Occipital lobe (tissue), 2 donors: Measurements from ENCODE around the gene PARK7. TPM values are rescaled to one million over a fixed set of nuclear protein-coding genes. Genes with fewer than 3 reads are reported as not detected.
"Not testable (repeated sequence)": the region's sequence is repeated elsewhere in the genome, so short reads cannot be mapped to it uniquely, and the experiment has no call there.

Experiments
- DNase-seq: peaks from one replicate; lab custom pipeline; 2025; lab: John Stamatoyannopoulos, UW
- total RNA-seq: library from RNA; depleted of rRNA; stranded (reverse); fragments of >200 nt; gene quantifications from one replicate; pipeline ENCODE4 v1.2.3, GENCODE V29; 2014

The PARK7 gene
- total RNA-seq, 1 donor from 2014 or later = 112 TPM

DNA sequence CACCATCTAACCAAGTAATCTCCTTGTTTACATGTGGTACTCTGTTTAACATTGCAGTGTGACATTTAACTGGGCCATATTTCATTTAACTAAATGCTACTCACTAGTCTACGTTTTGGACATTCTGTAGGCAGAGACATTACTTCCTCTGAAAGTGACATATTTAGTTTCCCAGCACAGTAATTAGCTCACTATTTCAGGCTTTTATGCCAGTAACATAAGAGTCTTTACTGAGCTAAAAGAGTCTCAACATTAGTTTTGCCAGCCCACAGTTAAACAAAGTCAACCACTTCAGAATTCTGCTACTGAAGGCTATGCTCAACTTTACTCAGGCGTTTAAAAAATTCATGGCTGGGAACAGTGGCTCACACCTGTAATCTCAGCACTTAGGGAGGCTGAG, 18.3 kb upstream of the PARK7 start:
- no peak for DNase-seq

DNA sequence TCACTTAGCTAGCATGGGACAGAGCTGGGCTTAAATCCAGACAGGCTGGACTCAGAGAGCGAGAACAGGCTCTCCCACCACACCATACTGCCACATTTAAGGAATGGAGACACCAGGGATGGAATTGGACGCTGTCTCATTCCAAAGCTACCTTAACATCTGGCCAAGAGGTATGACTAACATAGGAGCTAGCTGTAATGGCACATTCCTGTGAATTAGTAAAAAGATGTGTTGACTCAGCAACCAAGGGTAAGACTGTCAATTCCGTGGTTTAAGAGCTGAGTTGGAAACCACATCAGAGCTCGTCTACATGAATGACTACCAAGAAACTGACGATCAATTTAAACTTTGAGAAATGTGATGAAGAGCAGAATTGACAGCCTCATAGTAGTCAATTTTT, 12.6 kb upstream of the PARK7 start:
- DNase-seq = no peak

DNA sequence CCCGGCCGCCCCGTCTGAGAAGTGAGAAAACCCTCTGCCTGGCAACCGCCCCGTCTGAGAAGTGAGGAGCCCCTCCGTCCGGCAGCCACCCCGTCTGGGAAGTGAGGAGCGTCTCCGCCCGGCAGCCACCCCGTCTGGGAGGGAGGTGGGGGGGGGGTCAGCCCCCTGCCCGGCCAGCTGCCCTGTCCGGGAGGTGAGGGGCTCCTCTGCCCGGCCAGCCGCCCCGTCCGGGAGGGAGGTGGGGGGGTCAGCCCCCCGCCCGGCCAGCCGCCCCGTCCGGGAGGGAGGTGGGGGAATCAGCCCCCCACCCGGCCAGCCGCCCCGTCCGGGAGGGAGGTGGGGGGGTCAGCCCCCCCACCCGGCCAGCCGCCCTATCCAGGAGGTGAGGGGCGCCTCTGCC, 8.7 kb upstream of the PARK7 start:
- DNase-seq = not testable (repeated sequence)

DNA sequence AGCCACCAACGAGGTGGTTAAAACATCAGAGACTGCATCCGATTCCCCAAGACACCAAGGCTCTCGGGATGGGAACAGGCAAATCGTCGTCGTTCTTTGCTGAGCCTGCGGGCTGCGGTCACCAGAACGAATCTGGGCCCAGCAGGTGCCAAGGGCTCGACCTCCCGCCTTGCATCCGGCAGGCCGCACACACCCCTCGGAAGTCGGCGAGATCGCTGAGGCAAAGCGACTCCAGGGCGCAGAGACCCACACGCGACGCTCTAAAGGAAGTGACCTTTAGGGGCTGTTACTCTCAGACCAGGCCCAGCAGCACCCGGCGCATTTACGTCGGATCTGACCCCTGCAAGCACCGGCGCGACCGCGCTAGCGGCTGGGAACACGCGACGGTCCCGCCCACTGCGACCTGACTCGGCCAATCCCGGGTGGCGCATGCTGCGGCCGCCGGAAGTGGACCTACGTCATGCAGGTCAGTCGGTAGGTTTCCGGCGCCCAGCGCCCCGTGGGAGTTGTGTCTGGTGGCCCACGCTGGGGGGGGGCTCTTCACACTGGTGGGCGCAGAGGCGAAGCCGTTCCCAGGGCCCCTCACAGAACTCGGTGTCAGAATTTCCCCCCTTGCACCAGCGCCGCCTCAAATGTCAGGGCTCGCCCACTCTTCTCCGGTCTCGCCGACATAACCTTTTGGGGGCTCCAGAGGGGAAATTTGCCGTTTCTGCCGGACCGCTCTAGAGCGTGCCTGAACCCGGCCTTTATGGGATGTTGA, 7.5 kb upstream of the PARK7 start:
- peak; percentile 97 for DNase-seq

DNA sequence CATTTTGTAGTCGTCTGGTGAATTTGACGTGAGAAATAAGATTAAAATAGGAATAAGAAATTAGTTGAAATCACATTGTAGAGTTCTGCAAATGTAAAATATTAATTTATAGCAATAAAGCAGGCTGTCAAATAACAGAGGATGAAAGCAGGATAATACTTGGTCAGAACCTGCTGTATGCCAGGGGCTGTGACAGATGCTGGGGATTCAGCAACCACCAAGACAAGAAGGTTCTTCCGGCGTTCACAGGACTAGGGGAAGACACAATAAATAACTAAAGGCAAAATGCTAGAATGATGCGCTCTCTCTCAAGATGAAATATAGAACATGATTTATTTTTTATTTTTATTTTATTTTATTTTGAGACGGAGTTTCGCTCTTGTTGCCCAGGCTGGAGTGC, 6.8 kb upstream of the PARK7 start:
- DNase-seq = no peak

DNA sequence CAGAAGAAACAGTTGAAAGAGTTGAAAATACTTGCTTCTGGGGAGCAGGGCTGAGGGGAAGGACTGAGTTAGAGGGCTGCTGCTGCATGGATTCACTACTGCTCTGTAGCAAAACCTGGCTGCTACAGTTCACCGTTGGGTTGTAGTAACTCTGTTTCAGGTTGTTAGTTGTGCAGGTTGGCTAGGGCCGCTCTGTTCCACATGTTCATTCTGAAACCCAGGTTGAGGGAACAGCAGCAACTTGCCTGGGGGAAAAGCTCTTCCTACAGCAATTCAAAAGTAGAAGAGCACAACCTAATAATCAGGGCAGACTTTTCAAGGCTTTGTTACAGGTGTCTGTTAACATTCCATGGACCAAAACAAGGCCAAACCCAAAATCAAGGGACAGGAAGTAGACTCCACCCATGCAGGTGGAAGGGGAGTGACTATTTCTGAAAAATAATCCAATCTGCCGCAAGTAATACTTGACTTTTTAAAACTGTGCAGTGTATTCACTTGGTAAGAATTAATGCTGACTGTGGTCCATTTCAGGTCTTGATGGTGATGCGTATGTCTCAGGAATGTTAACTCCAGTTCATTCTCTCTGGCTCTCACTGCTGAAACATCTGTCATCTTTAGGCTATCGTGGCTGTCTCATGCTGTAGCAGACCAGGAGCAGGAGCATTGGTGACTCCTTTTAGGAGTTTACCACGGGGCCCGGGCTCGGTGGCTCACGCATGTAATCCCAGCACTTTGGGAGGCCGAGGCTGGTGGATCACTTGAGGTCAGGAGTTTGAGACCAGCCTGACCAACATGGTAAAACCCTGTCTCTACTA, 5.1 kb upstream of the PARK7 start:
- no peak for DNase-seq

DNA sequence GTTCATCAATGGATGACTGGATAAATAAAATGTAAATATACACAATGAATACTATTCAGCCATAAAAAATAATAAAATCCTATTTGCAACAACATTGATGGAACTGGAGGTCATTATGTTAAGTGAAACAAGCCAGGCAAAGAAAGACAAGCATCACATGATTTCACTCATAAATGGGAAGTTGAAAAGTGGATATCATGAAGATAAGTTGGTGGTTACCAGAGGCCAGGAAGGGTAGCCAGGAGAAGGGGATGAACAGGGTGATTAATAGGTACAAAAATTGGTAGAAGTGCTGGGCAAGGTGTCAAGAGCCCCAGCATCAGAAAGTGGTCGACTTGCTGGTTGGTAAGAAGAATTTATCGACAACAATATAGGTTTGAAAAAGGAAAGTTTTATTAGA, 1.3 kb upstream of the PARK7 start:
- no peak for DNase-seq

DNA sequence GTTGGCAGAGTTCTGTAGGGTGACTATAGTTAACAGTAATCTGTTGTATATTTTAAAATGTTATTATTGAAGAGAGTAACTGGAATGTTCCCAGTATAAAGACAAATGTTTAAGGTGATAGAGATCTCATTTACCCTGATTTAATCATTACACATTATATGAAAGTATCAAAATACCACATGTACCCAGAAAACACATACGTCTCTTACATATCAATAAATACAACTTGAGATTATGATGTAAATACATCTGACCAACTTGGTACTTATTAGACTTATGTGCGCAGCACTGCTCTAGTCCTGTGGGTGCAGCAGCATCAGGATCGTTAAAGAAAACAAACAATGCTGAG, 670 bp upstream of the PARK7 start:
- no peak for DNase-seq

DNA sequence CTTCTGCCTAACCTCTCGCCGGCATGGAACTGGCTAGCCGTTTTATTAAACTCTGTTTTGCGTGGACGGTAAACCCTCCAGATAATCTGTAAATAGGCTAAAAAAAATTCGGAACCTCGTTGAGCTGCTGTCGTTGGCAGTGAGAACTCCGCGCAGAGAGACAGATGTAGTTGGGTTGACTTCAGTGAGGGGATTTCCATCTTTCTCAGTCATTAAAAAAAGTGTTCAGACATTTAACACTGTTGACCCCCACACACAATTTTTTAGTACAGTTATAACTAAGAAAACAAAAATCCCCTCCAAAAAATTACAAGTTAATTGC, 464 bp downstream of the PARK7 start:
- DNase-seq = no peak

DNA sequence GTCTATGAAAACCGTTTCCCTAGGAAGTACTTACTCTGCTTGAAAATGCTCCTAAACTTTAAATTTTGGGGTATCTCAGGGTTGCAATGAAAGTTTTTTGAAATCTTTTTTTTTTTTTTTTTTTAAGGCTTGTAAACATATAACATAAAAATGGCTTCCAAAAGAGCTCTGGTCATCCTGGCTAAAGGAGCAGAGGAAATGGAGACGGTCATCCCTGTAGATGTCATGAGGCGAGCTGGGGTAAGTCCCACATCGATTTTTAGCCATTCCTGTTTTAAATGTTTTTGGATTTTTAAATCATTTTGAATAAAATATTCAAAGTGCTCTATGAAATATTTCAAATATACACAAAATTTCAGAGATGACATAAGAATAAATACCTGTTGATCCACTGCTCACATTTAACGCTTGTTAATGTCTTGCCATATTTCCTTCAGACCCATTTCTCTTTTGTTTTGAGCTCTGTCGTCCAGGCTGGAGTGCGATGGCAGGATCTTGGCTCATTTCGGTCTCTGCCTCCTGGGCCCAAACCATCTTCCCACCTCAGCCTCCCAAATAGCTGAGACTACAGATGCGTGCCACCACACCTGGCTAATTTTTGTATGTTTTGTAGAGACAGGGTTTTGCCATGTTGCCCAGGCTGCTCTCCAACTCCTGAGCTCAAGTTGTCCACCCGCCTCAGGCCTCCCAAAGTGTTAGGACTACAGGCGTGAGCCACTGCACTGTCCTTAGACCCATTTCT, 1.3 kb downstream of the PARK7 start:
- no peak for DNase-seq

DNA sequence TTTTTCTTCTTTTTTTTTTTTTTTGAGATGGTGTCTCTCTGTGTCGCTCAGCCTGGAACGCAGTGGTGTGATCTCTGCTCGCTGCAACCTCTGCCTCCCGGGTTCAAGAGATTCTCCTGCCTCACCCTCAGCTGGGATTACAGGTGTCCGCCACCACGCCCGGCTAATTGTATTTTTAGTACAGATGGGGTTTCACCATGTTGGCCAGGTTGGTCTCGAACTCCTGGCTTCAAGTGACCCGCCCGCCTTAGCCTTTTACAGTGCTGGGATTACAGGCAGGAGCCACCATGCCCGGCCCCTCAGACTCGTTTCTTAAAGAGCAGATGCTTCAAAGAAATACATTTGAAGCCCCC, 1.8 kb downstream of the PARK7 start:
- DNase-seq = not testable (repeated sequence)

DNA sequence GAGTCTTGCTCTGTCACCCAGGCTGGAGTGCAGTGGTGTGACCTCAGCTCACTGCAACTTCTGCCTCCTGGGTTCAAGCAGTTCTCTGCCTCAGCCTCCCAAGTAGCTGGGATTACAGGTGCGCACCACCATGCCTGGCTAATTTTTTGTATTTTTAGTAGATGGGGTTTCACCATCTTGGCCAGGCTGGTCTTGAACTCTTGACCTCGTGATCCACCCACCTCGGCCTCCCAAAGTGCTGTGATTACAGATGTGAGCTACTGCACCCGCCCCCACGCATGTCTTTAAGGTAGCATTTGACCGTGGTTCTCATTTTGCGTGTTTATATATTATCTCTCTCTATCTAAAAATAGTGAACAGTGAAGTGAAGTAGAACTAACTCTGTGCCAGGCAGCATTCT, 2.3 kb downstream of the PARK7 start:
- DNase-seq = not testable (repeated sequence)

DNA sequence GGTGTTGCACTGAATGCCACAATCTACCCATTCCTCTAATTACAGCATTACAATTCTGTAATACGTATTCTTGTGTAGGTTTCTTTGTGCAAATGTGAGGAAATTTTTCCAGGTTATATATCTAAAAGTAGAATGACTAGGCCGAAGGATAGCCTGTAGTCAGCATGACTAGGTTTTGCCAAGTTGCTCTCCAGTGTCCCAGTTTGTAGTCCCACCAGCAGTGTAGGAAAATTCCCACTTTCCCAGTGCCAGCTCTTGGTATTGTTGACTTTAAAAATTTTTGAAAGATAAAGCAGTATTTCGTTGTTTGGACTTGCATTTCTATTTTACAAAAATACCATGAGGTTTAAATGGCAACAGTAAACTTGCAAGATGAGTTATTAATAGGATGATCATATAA, 3.0 kb downstream of the PARK7 start:
- no peak for DNase-seq

DNA sequence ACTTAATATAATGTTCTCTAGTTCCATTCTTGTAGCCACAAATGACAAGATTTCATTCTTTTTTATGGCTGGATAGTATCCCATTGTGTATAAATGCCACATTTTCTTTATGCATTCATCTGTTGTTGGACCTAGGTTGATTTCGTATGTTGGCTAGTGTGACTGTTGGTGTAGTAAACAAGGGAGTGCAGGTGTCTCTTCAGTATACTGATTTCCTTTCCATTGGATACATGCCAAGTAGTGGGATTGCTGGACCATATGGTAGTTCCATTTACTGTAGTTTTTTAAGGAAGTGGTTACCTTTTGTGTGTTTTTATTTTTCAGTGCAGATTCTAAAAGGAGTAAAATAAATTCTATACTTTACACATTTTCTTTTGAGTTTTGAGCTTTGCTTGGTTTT, 5.7 kb downstream of the PARK7 start:
- no peak for DNase-seq

DNA sequence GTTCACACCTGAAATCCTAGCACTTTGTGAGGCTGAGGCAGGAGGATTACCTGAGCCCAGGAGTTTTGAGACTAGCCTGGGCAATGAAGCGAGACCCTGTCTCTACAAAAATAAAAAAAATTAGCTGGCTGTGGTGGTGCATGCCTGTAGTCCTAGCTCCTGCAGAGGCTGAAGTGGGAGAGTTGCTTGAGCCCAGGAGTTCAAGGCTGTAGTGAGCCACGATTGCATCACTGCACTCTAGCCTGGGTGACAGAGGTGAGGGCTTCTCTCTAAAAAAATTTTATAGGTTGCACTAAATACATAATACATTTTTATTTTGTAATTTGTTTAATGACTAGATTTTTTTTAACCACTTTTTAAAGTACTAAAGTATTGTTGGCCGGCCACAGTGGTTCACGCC, 6.1 kb downstream of the PARK7 start:
- no peak for DNase-seq

DNA sequence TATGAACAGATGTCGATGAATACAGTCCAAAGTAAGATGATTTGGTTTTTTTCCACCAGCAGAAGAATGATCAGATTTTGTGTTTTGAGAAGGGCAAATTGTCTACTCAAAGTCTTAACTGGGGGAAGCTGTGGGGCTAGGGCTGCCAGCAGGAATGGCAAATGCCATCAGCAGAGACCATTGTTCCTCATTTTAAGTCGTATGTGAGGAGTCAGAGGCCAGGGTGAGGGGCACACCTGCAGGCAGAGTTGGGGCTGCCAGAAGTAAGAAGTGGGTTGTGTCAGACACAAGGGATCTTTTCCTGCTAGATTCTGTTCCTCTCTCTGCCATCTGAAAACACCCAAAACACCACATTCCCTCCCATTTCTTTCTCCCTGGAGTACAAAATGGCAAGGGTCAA, 8.7 kb downstream of the PARK7 start:
- DNase-seq = no peak

DNA sequence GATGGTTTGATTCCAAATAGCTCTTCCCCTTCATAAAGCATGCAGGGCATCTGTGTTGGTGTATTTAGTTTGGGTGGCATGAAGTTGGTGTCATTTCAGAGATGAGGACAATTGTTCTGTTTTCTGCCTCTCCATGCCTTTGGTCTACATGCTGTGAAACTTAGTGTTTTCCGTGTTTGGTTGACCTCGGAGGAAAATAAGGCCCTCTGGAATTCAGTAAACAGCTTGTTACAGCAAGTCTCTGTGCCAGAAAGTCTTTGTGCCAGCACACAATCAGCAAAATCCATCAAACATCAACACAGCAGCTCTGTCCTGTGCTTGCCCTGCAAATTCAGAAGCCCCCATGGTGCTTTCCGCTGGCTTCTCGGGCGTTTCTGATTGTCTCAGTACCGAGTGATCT, 9.5 kb downstream of the PARK7 start:
- no peak for DNase-seq

DNA sequence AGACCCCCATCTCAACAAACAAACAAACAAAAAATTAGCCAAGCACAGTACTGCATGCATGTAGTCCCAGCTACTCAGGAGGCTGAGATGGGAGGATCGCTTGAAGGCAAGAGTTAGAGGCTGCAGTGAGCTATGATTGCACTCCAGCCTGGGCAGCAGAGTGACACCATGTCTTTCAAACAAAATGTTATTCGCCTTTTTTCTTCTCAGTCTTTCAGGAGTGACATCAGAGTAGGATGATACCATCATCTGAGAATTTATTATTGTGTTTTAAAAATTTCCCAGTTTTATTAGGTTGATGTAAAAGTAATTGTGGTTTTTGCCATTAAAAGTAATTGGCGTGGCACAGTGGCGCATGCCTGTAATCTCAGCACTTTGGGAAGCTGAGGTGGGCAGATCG, 10.8 kb downstream of the PARK7 start:
- DNase-seq = no peak

DNA sequence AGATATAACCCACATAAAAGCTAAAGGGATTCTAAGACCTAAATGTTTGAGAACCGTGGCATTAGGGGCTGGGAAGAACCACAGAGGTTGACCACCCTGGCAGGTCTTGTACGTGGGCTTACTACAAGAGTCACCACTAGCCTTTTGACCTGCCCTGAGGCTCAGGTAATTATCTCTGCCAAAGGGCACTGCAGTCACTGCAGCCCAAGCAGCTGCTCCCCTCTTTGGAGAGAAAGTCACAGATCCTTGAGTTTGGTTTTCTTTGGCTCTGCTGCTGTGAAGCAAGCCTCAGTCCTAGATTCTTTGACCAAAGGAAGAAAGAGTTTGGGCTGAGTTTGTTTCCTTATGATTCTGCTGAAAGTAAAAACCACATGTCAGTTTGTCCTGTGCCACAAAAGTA, 11.6 kb downstream of the PARK7 start:
- no peak for DNase-seq

DNA sequence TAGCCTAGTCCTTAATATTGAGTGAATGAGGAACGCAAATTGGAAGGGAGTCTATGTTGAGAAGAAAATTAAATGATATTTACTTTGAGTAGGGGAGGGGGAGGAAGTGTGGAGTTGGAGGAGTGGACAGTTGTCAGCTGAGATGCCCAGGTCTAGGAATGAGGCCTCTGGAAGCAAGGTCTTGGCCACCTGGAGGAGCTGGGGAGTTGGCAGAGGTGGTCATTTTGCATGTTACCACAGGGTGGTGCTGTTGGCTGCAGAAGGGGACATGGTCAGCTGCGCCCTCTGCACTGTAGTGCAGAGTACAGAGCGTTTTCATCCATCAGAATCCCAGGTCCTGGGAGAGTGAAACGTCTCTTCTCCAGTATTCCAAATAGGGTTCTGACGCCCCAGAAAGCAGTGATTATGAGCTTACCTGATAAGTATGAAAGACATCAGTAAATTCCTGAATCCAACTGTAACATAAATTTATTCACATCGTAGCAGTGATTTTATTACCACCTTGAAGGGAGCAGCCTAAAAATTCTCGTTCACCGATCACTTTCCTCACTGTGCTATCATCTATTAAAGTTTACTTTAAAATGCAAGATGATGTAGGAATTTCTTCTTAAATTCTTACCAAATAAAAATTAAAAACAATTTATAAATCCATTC, 13.8 kb downstream of the PARK7 start:
- DNase-seq = no peak

DNA sequence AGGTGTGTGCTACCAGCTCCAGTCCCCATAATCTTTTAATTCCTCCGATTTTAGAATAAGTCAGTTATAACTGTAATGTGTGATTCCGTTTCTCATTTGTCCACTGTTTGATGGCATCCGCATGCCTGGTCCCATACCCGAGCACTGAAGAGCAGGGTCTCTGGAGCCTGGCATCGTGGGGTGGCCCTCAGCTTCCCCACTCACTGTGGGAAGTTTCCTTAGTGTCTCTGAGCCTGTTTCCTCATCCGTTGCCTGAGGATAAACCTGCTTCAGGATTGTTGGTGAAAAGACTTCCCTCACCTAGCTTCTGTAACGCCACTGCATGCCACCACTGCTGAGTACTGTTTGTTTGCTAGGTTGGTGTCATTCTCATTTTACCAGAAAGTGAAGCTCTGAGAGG, 19.5 kb downstream of the PARK7 start:
- no peak for DNase-seq

DNA sequence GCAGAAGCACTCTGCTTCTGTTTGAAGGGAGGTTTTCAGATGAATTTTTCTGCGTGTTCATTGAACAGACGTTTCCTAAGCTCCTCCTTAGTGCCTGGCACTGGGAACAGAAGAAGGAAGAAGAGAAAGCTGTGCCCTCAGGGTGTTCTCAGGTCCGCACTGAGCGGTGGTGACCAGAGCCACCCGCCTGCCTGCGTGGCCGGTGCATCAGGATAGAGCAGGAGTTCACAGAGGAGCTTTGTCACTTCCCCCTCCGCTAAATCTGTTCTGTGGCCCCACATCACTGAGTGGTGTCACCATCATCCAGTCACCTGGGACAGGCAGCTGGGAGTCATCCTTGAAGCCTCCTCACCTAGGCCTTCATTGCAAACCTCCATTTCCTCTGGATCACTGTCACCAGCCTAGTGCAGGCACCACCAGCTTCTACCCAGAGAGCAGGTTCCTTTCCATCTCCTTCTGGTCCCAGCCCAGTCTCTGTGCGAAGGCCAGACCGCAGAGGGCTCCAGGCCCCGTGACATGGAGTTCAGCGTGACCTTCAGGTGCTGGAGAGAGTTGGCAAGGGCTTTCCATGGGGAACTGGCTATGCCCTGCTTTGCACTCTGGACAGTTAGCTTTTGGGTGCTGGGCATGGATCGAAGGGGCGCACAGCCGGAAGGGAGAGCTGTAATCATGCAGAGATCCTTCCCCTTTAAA, 21.7 kb downstream of the PARK7 start:
- no peak for DNase-seq
